GM13977 (cell line): ENCODE results near the gene AP4B1.
"Not testable (repeated sequence)": the region's sequence is repeated elsewhere in the genome, so short reads cannot be mapped to it uniquely, and the experiment has no call there.

Experiments used
- DNase-seq: peaks from one replicate; pipeline ENCODE4 v3.0.0; 2012; ENCODE audit warnings: low spot score
- in situ Hi-C: fragments of 300-500 bp; cut with MboI; formaldehyde crosslinking; loops from one replicate; pipeline ENCODE4 v1.12.0; 2022; ENCODE audit warnings: low sequenced_read_pairs, low pct_unique_long_range_greater_than_20kb, mixed read lengths, inconsistent platforms; ENCODE audit not compliant: unreplicated experiment
- TF ChIP-seq, protein P1 (sequence below): IDR thresholded peaks from 2 replicates; pipeline ENCODE4 v1.5.1; 2012; ENCODE audit warnings: mild to moderate bottlenecking, control low read depth; ENCODE audit not compliant: insufficient read depth; ENCODE audit errors: extremely low read depth, missing control alignments

The AP4B1 gene

DNA sequence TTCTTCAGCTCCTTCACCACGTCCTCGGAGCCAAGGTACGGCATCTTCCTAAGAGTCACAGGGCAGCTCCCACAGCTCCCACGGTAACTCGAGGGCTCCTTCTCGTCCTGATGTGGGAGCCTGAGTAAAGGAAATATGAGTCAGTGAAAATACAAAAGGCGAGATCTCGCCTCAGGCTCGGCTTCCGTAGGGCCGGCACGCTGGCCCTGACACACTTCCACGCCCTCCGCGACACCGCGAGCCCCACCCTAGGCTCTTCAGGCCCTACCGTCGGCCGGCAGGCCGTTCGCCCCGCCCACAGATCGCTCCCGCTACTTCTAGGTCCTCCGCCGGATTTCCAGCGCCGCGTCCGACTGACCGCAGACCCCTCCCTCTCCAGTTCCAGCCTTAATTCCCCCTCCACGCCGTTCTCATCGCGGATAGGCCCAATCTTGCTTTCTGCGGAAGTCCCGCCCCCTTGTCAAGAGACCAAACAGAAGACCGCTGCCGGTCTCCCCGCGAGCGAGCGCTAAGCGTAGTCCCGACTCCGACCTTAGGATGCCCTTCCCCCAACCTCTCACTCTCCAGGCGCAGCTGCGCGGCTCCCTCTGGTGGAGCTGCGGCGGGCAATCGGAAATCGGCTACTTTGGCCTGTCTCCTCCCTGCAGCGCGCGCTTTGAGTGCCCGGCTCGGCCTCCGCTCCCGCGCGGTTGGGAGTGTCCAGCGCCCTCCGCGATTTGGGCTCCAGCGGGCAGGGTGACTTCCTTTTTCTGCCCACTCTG lies at the start of gene AP4B1, which contains the start of gene DCLRE1B:
AP4B1 (minus strand) TSS at position 126 of the 761 bp plus-strand sequence; CDS start at position 44, 82 bp downstream.
DCLRE1B (plus strand) TSS at position 653 of the 761 bp plus-strand sequence. CDS start 261 bp downstream, outside the sequence.
- in situ Hi-C loops = no loop called here
- DNase-seq = peak; percentile 94
- TF ChIP-seq, protein P1, sequence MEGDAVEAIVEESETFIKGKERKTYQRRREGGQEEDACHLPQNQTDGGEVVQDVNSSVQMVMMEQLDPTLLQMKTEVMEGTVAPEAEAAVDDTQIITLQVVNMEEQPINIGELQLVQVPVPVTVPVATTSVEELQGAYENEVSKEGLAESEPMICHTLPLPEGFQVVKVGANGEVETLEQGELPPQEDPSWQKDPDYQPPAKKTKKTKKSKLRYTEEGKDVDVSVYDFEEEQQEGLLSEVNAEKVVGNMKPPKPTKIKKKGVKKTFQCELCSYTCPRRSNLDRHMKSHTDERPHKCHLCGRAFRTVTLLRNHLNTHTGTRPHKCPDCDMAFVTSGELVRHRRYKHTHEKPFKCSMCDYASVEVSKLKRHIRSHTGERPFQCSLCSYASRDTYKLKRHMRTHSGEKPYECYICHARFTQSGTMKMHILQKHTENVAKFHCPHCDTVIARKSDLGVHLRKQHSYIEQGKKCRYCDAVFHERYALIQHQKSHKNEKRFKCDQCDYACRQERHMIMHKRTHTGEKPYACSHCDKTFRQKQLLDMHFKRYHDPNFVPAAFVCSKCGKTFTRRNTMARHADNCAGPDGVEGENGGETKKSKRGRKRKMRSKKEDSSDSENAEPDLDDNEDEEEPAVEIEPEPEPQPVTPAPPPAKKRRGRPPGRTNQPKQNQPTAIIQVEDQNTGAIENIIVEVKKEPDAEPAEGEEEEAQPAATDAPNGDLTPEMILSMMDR = peak; percentile 89

DNA sequence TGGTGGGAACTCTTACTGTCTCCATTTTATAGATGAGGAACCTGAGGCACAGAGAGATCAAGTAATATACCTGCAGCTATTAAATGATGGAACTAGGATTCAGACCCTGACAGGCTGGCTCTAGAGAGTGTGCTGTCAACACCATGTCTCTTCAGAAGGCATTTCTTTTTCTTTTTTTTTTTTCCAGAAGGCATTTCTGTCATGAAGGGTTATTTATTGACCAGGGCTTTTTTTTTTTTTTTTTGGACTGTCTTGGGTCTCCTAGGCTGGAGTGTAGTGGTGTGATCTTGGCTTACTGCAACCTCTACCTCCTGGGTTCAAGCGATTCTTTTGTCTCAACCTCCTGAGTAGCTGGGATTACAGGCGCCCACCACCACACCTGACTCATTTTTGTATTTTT lies 47.1 kb upstream of the AP4B1 start:
- DNase-seq = no peak
- TF ChIP-seq, protein P1 = no peak
- in situ Hi-C loops = no loop called here

DNA sequence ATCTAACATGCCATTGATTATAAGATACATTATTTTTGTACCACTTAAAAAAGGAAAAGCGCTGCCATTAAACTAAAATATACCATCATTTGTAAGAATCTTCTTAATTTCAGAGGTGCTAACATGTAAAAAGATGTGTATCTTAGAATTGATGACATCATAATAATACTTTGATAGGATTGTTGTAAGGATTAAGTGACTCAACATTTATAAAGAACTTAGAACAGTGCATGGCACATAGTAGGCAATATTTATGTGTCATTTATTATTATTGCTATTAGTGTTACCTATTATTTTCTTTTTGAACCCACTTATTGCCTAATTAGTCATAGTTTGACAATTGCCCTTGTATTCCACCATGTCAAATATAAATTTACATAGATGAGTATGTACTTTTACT lies 46.3 kb upstream of the AP4B1 start:
- no peak for DNase-seq
- in situ Hi-C loops = no loop called here
- TF ChIP-seq, protein P1 = no peak

DNA sequence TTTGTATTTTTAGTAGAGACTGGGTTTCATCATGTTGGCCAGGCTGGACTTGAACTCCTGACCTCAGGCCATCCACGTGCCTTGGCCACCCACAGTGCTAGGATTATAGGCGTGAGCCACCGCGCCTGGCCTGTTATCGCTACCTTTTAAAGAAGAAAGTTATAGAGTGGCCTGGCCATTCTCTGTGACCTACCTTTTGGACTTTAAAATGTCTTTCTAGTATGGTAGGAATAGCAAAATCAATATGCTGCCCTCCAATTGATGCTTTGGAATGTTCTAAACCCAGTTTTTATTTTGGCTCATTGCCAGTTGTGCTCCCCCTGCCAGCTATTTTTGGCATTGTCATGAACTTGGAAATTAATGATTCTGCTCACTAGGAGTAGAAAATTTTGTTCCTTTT lies 44.4 kb upstream of the AP4B1 start:
- no peak for DNase-seq
- TF ChIP-seq, protein P1 = no peak
- in situ Hi-C loops = no loop called here

DNA sequence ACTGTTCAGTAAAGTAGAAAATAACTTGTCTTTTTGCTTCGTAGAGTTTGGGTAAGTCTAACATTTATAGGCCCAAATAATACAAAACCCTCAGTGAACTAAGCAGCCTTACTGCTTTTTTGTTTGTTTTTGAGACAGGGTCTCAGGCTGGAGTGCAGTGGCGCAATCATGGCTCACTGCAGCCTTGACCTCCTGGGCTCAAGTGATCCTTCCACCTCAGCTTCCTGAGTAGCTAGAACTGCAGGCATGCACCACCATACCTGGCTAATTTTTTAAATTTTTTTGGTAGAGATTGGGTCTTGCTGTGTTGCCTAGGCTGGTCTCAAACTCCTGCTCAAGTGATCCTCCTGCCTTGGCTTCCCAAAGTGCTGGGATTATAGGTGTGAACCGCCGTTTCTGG lies 43.6 kb upstream of the AP4B1 start:
- in situ Hi-C loops = not testable (repeated sequence)

DNA sequence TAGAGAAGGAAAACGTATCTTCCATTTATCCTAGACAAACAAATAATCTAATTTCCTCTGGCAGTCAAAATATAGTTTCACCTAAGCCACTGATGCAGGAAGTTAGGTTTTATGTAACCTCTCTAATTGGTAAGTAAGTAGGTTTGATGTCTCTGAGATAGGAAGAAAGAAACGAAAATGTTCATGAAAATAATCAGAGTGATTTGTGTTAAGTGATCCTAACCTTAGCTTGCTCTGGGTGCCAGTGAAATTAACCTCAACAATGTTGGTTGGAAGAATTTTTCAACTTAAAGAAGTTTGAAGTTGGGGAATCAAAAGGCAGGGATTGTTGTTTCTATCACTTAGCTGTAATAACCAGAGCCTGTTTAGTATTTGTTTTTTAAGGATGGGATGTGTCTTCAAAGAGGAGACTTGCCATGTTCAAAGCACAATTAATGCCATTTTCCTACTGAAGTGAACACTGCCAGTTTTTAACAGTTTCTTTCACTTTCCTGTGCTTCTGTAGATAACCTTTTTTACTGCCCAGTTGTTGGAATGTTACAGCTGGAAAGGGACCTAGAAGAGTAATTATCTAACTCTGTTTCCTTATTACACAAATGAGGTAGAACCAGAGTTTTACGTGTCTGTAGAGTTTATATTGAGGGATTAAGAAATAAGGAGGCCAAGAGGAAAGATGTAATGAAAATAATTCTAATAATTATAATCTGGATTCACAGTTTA lies 42.9 kb upstream of the AP4B1 start:
- in situ Hi-C loops = no loop called here
- TF ChIP-seq, protein P1 = no peak
- no peak for DNase-seq

More for the DNA sequence above, 43.6 kb upstream of the AP4B1 start:
- DNase-seq = not testable (repeated sequence)
